HG03025 (cell line): ENCODE results near the gene SLC25A6.
"Not testable (repeated sequence)": the region's sequence is repeated elsewhere in the genome, so short reads cannot be mapped to it uniquely, and the experiment has no call there.

Experiments used
- ATAC-seq: cut with Tn5 transposase; IDR thresholded peaks from one replicate; pipeline ENCODE4 v1.9.1; 2021; ENCODE audit warnings: mild to moderate bottlenecking, moderate library complexity; ENCODE audit not compliant: unreplicated experiment, low FRiP score

The SLC25A6 gene

DNA sequence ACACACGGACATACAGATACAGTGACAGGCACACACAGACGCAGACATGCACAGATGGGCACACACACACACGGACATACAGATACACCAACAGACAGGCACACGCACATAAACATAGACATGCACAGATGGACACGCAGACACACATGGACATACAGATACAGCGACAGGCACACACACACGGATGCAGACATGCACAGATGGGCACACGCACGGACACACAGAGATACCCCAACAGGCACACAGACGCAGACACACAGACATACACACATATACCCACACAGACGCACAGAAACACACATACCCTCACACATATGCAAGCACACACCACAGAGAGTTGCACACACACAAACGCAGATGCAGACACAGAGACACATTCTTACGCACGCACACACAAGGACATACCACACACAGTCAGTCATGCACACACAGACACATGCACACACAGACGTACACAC is 24.4 kb upstream of the SLC25A6 start:
- no peak for ATAC-seq

DNA sequence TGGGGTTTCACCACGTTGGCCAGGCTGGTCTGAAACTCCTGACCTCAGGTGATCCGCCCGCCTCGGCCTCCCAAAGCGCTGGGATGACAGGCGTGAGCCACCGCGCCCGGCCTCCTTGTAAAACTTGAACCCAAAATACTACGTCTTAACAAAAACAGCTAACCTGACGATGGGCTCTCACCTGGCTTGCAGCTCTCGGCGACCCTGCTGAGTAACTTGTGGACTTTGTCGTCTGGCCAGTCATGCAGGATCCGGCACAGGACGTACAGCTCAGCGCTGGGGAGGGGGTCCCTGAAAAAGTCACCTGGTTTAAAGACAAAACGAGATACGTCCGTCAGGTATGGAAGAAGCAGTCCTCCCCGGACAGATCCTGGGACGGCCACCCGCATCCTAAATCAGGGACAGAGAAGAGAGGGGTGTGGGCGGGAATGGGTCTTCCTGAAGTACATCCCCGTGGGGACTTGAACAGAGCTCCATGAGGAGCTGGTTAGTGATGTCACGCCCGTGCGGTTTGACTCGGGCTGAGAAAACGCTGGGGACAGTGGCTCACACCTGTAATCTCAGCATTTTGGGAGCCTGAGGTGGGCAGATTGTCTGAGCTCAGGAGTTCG is 20.7 kb upstream of the SLC25A6 start:
- no peak for ATAC-seq

DNA sequence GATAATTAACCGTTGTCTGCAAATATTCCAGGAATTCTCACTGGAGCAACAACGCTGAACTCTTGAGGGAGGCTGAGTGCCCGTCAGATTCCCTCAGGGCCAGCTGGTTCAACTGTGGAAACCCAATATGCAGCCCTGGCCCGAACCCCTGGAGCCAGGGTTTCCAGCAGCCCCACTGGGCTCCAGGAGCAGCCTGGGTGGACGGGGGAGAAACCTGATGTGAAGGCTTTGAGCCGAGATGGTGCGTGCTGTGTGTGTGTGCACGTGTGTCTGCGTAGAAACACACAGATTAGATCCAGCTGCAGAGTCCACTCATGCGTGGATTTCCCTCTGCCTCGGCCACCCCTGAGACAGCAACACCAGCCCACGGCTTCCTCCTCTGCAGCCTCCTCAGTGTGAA is 19.4 kb upstream of the SLC25A6 start:
- ATAC-seq, result no peak

DNA sequence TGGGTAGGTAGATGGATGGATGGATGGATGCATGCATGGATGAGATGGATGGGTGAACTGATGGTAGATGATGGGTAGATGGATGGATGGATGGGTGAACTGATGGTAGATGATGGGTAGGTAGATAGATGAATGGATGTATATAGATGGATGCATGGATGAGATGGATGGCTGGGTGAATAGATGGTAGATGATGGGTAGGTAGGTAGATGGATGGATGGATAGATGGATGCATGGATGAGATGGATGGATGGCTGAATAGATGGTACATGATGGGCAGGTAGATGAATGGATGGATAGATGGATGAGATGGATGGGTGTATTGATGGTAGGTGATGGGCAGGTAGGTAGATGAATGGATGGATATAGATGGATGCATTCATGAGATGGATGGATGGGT is 15.1 kb upstream of the SLC25A6 start:
- no peak for ATAC-seq

DNA sequence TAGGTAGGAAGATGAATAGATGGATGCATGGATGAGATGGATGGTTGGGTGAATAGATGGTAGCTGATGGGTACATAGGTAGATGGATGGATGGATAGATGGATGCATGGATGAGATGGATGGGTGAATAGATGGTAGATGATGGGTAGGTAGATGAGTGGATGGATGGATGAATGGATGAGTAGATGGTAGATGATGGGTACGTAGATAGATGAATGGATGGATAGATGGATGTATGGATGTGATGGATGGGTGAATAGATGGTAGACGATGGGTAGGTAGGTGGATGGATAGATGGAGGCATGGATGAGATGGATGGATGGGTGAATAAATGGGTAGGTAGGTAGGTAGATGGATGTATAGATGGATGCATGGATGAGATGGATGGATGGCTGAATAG is 13.9 kb upstream of the SLC25A6 start:
- not testable (repeated sequence) for ATAC-seq

DNA sequence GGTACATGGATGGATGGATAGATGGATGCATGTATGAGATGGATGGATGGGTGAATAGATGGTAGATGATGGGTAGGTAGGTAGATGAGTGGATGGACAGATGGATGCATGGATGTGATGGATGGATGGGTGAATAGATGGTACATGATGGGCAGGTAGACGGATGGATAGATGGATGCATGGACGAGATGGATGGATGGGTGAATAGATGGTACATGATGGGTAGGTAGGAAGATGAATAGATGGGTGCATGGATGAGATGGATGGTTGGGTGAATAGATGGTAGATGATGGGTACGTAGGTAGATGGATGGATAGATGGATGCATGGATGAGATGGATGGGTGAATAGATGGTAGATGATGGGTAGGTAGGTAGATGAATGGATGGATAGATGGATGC is 12.0 kb upstream of the SLC25A6 start:
- ATAC-seq, result not testable (repeated sequence)

DNA sequence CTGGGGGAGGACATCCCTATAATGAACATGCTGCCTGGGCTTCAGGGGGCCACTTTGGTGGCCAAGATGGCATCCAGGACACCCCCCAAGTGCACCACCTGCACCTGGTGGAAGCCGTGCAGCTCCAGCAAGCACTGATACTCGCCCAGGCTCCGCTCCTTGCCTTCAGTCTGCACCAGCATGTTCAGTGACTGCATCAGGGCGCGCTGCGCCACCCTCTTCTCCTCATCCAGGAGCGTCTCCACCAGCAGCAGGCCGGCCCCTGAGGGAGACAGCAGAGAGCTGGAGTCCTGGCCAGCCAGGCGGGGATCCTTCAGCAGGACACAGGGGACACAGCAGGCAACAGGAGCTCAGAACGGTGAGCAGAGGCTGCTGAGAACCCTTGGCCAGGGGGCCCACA is 11.3 kb upstream of the SLC25A6 start:
- no peak for ATAC-seq

DNA sequence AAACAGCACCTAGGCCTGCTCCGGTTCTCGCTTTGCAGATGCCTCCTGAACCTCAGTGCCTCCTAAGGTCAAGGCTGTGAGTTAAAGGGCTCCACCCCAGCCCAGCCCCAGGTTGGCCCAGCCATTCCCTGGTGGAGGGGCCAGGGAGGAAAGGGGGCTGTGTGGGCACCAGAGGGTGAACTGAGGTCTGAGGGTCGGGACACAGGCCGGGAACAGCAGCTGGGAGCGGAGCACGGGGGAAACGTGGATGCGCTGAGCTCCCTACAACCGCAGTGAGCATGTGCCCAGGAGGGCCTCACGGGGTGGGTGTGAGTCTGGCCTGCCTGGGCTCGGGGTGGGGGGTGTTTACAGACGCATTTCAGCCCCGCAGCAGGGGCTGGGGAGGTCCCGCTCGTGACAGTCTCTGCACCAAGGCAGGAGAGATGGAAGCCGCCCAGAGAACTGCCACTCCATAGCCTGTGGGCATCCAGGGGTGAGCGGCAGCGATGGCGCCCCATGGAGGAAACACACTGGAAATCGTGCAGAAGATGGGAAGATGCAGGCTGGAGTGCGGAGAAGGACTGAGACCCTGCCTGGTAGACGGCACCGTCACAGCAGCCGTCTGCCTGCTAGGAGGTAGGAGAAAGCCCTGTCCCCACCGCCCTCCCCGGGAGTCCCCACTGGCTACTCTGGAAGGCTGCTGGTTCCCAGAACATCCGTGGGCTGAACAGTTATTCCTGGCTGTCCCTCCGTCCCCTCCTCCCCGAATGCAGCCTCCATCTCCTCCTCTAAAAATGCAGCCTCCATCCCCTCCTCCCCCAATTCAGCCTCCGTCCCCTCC is 9.9 kb upstream of the SLC25A6 start:
- no peak for ATAC-seq

DNA sequence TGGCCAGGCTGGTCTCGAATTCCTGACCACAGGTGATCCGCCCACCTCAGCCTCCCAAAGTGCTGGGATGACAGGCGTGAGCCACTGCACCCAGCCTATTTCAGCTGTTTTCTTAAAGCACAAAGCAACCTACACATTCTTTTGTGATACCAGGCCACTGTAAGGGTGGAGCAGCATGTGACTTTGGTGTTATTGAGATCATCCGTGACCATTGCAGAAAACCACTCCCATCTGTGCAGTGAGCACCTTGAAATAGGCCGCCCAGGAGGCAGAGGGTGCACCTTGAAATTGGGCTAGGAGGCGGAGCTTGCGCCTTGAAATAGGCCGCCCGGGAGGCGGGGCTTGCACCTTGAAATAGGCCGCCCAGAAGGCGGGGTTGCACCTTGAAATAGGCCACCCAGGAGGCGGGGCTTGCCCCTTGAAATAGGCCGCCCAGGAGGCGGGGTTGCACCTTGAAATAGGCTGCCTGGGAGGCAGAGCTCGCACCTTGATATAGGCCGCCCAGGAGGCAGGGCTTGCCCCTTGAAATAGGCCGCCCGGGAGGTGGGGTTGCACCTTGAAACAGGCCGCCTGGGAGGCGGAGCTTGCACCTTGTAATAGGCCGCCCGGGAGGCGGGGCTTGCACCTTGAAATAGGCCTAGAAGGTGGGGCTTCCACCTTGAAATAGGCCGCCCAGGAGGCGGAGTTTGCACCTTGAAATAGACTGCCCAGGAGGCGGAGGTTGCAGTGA is 9.0 kb upstream of the SLC25A6 start:
- ATAC-seq, result no peak

DNA sequence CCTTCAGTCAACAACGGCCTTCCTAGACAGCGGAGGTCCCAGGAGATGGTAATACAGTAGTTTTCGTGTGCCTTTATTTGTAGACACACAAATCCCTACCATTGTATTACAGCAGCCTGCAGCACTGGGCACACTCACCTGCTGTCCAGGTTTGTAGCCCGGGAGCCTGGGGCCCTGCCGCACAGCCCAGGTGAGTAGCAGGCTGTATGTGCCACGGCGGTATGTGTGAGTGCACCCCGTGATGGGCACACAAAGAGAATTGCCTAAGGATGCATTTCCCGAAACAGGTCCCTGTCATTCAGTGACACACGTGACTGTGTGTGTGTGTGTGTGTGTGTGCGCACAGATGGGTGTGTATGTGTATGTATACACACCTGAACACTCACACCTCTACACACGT is 8.1 kb upstream of the SLC25A6 start:
- no peak for ATAC-seq

DNA sequence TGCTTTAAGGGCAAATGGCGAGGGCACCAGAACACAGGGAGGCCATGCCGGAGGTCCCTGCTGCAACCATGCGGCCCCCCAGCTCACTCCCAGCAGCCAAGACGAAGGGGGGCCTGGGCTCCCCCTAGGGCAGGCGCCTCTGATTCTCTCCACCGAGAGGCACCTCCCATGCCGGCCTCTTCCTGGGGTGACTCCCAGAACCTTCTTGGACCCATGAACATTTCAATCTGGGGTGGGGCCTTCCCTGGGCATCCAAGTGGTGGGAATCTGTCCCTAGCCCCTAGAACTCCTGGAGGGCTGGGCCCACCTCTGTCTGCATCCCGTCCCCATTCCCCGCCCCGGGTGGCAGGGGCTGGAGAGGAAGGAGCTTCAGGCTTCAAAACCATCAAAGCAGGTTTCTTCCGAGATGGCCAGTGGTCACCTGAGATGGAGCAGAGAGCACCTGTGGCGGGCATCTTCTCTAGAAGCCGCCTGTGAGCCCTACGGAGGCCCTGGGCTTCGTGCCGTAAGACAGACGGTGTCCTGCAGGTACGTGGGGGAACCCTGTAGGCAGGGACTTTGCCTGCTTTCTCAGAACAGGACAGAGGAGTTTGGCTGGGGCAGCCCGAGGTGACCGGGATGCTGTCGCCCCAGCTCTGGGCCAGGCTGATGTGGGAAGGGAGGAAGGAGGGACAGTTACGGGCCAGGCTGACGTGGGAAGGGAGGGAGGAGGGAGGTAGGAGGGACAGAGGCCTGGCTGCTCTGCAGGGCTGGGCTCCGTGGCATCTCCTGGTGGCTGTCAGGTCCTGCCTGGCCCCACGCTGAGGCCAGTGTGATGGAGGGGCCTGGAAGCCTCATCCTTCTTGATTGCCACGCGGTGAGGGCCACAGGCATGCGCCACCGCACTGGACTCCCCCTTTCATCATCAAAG is 6.8 kb upstream of the SLC25A6 start:
- ATAC-seq, result no peak

DNA sequence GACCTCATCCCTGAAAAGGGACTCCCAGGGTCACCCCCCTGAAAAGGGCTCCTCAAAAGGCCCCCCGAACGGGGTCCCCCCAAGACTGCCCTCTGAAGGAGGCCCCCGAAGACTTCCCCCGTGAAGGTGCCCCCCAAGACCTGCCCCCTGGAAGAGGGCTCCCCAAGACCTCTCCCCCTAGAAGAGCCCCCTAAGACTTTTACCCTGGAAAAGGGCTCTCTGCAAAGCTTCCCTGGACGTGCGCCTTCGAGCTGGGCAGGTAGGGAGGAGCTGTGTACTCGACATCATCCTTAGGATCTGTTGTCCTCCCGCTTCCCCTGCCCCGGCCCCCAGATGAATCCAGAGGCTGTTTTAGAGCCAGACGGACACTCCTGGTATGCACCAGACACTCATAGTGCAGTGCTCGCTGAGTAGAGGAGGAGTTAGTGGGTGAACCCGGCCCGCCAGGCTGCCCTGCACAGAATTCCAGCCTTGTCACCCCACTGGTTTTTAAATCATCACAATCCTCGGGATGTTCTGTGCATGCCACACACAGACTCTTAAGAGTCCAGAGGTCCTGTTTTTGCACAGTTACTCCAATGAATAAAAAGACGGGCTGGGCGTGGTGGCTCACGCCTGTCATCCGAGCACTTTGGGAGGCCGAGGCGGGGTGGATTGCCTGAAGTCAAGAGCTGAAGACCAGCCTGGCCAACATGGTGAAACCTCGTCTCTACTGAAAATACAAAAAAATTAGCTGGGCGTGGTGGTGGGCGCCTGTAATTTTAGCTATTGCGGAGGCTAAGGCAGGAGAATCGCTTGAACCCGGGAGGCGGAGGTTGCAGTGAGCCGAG is 5.7 kb upstream of the SLC25A6 start:
- no peak for ATAC-seq

DNA sequence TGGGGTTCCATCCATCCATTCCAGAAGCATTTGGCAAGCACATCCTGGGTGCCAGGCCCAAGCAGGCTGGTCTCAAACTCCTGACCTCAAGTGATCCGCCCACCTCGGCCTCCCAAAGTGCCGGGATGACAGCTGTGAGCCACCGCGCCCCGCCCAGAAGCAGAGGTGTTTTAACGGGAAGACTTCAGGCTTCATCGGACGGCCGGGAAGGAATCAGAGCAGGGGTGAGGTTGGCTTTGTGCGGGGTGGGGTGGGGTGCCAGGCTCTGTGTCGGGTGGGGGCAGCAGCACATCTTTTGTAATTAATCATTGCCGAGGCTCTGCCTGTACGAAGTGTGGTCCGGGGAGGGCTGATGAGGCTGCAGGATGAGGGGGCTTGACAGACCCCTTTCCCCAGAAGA is 5.1 kb upstream of the SLC25A6 start:
- no peak for ATAC-seq

DNA sequence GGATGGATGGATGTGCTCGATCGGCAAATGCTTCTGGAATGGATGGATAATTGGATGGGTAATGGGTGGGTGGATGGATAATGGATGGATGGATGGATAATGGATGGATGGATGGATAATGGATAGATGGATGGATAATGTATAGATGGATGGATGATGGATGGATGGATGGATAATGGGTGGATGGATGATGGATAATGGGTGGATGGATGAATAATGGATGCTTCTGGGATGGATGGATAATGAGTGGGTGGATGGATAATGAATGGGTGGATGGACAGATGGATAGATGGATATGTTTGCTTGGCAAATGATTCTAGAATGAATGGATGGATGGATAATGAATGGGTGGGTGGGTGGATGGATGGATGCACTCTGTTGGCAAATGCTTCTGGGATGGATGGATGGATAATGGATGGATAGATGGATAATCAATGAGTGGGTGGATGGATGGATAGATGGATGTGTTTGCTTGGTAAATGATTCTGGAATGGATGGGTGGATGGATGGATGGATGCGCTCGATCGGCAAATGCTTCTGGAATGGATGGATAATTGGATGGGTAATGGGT is 3.8 kb upstream of the SLC25A6 start:
- ATAC-seq, result no peak

DNA sequence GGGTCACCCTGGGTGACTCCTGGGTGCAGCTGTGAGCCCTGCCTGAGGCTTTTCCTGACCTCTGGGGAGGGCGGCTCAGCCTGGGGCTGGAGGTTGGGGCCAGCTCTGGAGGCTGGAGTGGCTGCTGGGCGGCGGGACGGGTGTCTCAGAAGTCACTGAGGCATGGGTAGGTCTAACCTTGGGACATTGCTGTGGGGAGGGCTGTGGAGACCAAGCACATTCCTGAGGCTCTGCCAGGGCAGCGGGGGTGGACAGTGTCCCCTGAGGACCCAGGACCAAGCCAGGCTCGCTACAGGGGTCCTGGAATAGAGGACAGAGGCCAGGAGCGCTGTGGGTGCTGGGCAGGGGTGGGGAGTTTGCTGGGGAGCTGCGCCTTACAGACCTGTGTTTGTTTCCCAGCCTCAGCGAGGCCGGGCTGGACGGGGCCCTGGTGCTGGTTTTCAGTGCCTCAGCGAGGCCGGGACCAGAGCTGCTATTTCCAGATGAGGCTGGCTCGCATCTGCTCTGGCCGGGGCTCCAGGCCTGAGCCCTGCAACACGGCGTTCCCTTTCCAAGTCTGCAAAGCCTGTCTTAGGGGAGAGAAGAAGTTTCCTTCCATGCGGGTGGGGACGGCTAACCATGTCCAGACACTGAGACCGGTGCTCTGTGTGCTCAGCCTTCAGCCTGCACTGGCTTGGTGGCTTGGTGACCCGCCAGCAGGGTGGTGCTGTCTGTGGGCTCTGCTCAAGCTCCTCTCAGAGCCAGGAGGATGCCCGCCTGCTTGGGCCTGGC is 3.0 kb upstream of the SLC25A6 start:
- ATAC-seq, result no peak

DNA sequence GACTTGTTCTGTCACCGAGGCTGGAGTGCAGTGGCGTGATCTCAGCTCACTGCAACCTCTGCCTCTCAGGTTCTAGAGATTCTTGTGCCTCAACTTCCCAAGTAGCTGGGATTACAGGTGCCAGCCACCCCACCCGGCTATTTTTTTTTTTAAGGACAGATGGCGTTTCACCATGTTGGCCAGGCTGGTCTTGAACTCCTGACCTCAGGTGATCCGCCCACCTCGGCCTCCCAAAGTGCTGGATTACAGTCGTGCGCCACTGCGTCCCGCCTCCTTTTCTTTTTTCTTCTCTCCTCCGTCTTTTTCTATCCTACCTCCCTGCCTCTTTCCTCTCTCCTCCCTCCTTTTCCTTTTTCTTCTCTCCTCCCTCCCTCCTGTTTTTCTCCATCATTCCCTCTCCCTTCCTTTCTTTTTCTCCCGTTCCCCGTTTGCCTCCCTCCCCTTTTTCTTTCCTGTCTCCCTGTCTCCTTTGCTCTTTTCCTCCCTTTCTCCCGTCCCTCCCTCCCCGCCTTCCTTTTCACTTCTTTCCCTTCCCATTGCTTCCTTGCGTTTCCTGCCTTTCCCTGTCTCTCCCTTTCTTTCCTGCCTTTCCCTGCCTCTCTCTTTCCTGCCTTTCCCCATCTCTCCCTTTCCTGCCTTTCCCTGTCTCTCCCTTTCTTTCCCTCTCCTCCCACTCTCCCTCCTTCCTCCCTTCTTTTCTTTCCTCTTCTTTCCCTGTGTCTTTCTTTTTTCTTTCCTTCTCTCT is 2.1 kb upstream of the SLC25A6 start:
- no peak for ATAC-seq

DNA sequence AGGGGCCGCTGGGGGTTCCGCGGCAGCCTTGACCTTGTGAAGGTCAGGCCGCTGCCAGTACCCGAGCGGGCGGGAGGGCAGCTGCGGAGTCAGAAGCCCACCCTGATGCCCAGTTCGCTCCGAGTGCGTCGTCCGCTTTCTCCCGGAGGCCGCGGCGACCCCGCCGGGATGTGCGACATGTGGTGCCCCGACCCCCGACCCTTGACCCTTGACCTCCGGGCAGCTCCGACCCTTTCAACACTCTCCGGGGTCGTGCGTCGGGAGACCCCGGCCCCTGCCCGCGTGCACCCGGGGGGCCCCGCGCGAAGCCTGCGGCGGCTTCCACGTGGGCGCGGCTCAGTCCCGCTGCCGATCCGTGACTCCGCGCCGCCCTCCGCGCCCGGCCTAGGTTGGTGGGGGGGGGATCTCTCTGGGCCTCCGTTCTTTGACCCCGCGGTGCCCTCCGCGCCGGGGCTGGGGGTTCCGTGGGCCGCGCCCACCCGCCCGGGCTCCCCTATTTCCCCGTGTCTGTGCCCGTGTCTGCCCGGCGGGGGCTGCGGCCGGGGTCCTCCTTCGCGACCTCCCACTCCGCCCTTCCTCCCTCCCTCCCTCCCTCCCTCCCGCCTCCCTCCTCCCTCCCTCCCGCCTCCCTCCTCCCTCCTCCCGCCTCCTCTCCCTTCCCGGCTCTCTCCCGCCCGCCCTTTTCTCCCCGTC is 609 bp upstream of the SLC25A6 start:
- peak; percentile 22 for ATAC-seq
